ENCODE results near the gene KCNE3. TPM values are rescaled to one million over a fixed set of nuclear protein-coding genes. Genes with fewer than 3 reads are reported as not detected.

KCNE3 gene
- polyA plus RNA-seq, 1 experiment, result 1.0 TPM

- Histone ChIP-seq H3K9me3 (ENCODE audit: control insufficient read depth, insufficient read depth, low read length) (no peaks in the 10 kb centered on the region), H3K27ac (ENCODE audit: low read depth, low read length) (no peak overlapping the region), H3K4me3 (ENCODE audit: low read depth, low read length) (no peak overlapping the region), H3K27me3 (ENCODE audit: control insufficient read depth, insufficient read depth, low read length) (peaks cover 3% of the 10 kb centered on the region)
- no peak for DNase-seq (ENCODE audit: low read depth, low spot score)
- CTCF ChIA-PET, result interaction anchor here (1.0 kb wide), 1 partner anchor 39 kb away, joined by 3 read pairs; no protein-coding TSS in a partner anchor
- POLR2A ChIA-PET, result interaction anchor here (0.6 to 1.7 kb wide), 3 partner anchors 14 to 561 kb away, joined by 3 to 6 read pairs (median 4); no protein-coding TSS in a partner anchor
- TF ChIP-seq CTCF (IDR thresholded peaks at IDR 0.05; ENCODE audit: low read depth, low read length), result no peak
These were observed 24.7 kb upstream of the KCNE3 start for GRCh38 chr11:74492084-74492483.

GRCh38 chr11:74490941-74491340, 23.6 kb upstream of the KCNE3 start:
- CTCF ChIA-PET, result no interaction called here
- POLR2A ChIA-PET, result no interaction called here
- peaks cover 11% of the 10 kb centered on the region for H3K27me3 ChIP-seq (ENCODE audit: control insufficient read depth, insufficient read depth, low read length)
- TF ChIP-seq CTCF (IDR thresholded peaks at IDR 0.05; ENCODE audit: low read depth, low read length), result no peak
- no peak for DNase-seq (ENCODE audit: low read depth, low spot score)
- no peak overlapping the region for H3K4me3 ChIP-seq (ENCODE audit: low read depth, low read length)
- no peak overlapping the region for H3K27ac ChIP-seq (ENCODE audit: low read depth, low read length)
- H3K9me3 ChIP-seq (ENCODE audit: control insufficient read depth, insufficient read depth, low read length), result no peaks in the 10 kb centered on the region

GRCh38 chr11:74487875-74488274, 20.5 kb upstream of the KCNE3 start:
- Histone ChIP-seq H3K27ac (ENCODE audit: low read depth, low read length) (no peak overlapping the region), H3K9me3 (ENCODE audit: control insufficient read depth, insufficient read depth, low read length) (no peaks in the 10 kb centered on the region), H3K4me3 (ENCODE audit: low read depth, low read length) (no peak overlapping the region), H3K27me3 (ENCODE audit: control insufficient read depth, insufficient read depth, low read length) (peaks cover 11% of the 10 kb centered on the region)
- CTCF ChIA-PET, result no interaction called here
- TF ChIP-seq CTCF (IDR thresholded peaks at IDR 0.05; ENCODE audit: low read depth, low read length), result peak; percentile 20; the same call in 1 of the 2 replicates
- DNase-seq (ENCODE audit: low read depth, low spot score), result no peak
- POLR2A ChIA-PET, result no interaction called here

GRCh38 chr11:74485868-74486267, 18.5 kb upstream of the KCNE3 start:
- H3K9me3 ChIP-seq (ENCODE audit: control insufficient read depth, insufficient read depth, low read length), result no peaks in the 10 kb centered on the region
- no peak for TF ChIP-seq CTCF (IDR thresholded peaks at IDR 0.05; ENCODE audit: low read depth, low read length)
- H3K27me3 ChIP-seq (ENCODE audit: control insufficient read depth, insufficient read depth, low read length), result peaks cover 11% of the 10 kb centered on the region
- DNase-seq (ENCODE audit: low read depth, low spot score), result no peak
- ChIA-PET POLR2A (no interaction called here), CTCF (interaction anchor here (0.6 to 1.5 kb wide), 2 partner anchors 10 to 85 kb away, joined by 3 read pairs; no protein-coding TSS in a partner anchor)
- H3K4me3 ChIP-seq (ENCODE audit: low read depth, low read length), result no peak overlapping the region
- H3K27ac ChIP-seq (ENCODE audit: low read depth, low read length), result no peak overlapping the region

GRCh38 chr11:74480688-74481417, 13.5 kb upstream of the KCNE3 start:
- Histone ChIP-seq H3K4me3 (ENCODE audit: low read depth, low read length) (no peak overlapping the region), H3K9me3 (ENCODE audit: control insufficient read depth, insufficient read depth, low read length) (no peaks in the 10 kb centered on the region), H3K27me3 (ENCODE audit: control insufficient read depth, insufficient read depth, low read length) (peaks cover 4% of the 10 kb centered on the region), H3K27ac (ENCODE audit: low read depth, low read length) (no peak overlapping the region)
- no peak for TF ChIP-seq CTCF (IDR thresholded peaks at IDR 0.05; ENCODE audit: low read depth, low read length)
- DNase-seq (ENCODE audit: low read depth, low spot score), result no peak
- ChIA-PET CTCF (interaction anchor here (0.6 to 1.2 kb wide), 3 partner anchors 90 to 221 kb away, joined by 3 to 4 read pairs (median 3); no protein-coding TSS in a partner anchor), POLR2A (no interaction called here)
